H9 (cell line): ENCODE data around the gene WAPL. TPM values are rescaled to one million over a fixed set of nuclear protein-coding genes. Genes with fewer than 3 reads are reported as not detected.

Experiments
- DNase-seq: peaks from one replicate; pipeline ENCODE4 v3.0.0-alpha.2; 2017
- H2AFZ ChIP-seq: one replicate; pipeline ENCODE4 v1.6.1; 2013; ENCODE audit warnings: mild to moderate bottlenecking, low read length, control low read depth, moderate library complexity
- H2AK5ac ChIP-seq: 2 replicates; pipeline ENCODE4 v1.6.1; 2013; ENCODE audit warnings: low read length, control low read depth, mixed read lengths; ENCODE audit not compliant: insufficient read length
- H2BK120ac ChIP-seq: one replicate; pipeline ENCODE4 v1.6.1; 2013; ENCODE audit warnings: low read depth, mild to moderate bottlenecking, low read length, control low read depth, inconsistent platforms; ENCODE audit not compliant: poor library complexity, severe bottlenecking
- H2BK12ac ChIP-seq: 2 replicates; pipeline ENCODE4 v1.6.1; 2013; ENCODE audit warnings: low read length, control low read depth, mixed read lengths, low read depth; ENCODE audit not compliant: insufficient read length
- H2BK15ac ChIP-seq: 2 replicates; pipeline ENCODE4 v1.6.1; 2013; ENCODE audit warnings: low read depth, low read length, control low read depth
- H2BK20ac ChIP-seq: one replicate; pipeline ENCODE4 v1.6.1; 2013; ENCODE audit warnings: low read depth, mild to moderate bottlenecking, low read length, control low read depth, inconsistent platforms; ENCODE audit not compliant: poor library complexity, severe bottlenecking
- H2BK5ac ChIP-seq: 2 replicates; pipeline ENCODE4 v1.6.1; 2013; ENCODE audit warnings: low read length, control low read depth, mixed read lengths; ENCODE audit not compliant: insufficient read length
- H3K14ac ChIP-seq: 2 replicates; pipeline ENCODE4 v1.6.1; 2013; ENCODE audit warnings: low read length, control low read depth; ENCODE audit not compliant: insufficient read depth
- H3K18ac ChIP-seq: 2 replicates; pipeline ENCODE4 v1.6.1; 2013; ENCODE audit warnings: low read depth, mild to moderate bottlenecking, mixed read lengths, low read length, control low read depth; ENCODE audit not compliant: insufficient read length
- H3K23ac ChIP-seq: 2 replicates; pipeline ENCODE4 v1.6.1; 2013; ENCODE audit warnings: low read length, control low read depth, mixed read lengths, low read depth; ENCODE audit not compliant: insufficient read length
- H3K23me2 ChIP-seq: 2 replicates; pipeline ENCODE4 v1.6.1; 2013; ENCODE audit warnings: low read depth, mild to moderate bottlenecking, mixed read lengths, low read length, control low read depth; ENCODE audit not compliant: insufficient read length, poor library complexity, severe bottlenecking
- H3K27ac ChIP-seq: 2 replicates; pipeline ENCODE4 v1.5.1; 2013; ENCODE audit warnings: low read length, control low read depth, mixed read lengths, low read depth; ENCODE audit not compliant: insufficient read length
- H3K27me3 ChIP-seq: 2 replicates; pipeline ENCODE4 v1.6.1; 2013; ENCODE audit warnings: low read length, control low read depth, inconsistent platforms; ENCODE audit not compliant: insufficient read depth
- H3K4ac ChIP-seq: 2 replicates; pipeline ENCODE4 v1.6.1; 2013; ENCODE audit warnings: low read depth, mild to moderate bottlenecking, control low read depth, inconsistent platforms, low read length, moderate library complexity
- H3K4me1 ChIP-seq: 2 replicates; pipeline ENCODE4 v1.6.1; 2013; ENCODE audit warnings: low read length, control low read depth, inconsistent platforms; ENCODE audit not compliant: insufficient read depth
- H3K4me2 ChIP-seq: 2 replicates; pipeline ENCODE4 v1.6.1; 2013; ENCODE audit warnings: low read length, control low read depth, mixed read lengths; ENCODE audit not compliant: insufficient read length, insufficient read depth
- H3K56ac ChIP-seq: 2 replicates; pipeline ENCODE4 v1.6.1; 2013; ENCODE audit warnings: low read depth, mild to moderate bottlenecking, mixed read lengths, low read length, control low read depth; ENCODE audit not compliant: insufficient read length
- H3K79me1 ChIP-seq: 2 replicates; pipeline ENCODE4 v1.6.1; 2013; ENCODE audit warnings: low read depth, mild to moderate bottlenecking, moderate library complexity, low read length, control low read depth, inconsistent platforms; ENCODE audit not compliant: insufficient read depth, poor library complexity, severe bottlenecking
- H3K79me2 ChIP-seq: 2 replicates; pipeline ENCODE4 v1.6.1; 2013; ENCODE audit warnings: low read length, control low read depth, inconsistent platforms; ENCODE audit not compliant: insufficient read depth
- H3K9ac ChIP-seq: 2 replicates; pipeline ENCODE4 v1.6.1; 2013; ENCODE audit warnings: low read length, control low read depth, mixed read lengths; ENCODE audit not compliant: insufficient read length; ENCODE audit errors: extremely low read depth
- H3K9me3 ChIP-seq: one replicate; pipeline ENCODE4 v1.6.1; 2013; ENCODE audit warnings: low read depth, low read length, inconsistent platforms; ENCODE audit not compliant: control insufficient read depth
- H3T11ph ChIP-seq: one replicate; pipeline ENCODE4 v1.6.1; 2013; ENCODE audit warnings: mild to moderate bottlenecking, low read length, control low read depth, inconsistent platforms
- H4K20me1 ChIP-seq: one replicate; pipeline ENCODE4 v1.6.1; 2013; ENCODE audit not compliant: control insufficient read depth, insufficient read length, insufficient read depth
- H4K5ac ChIP-seq: 2 replicates; pipeline ENCODE4 v1.6.1; 2013; ENCODE audit warnings: low read depth, mild to moderate bottlenecking, mixed read lengths, low read length, control low read depth; ENCODE audit not compliant: insufficient read length
- H4K8ac ChIP-seq: replicated peaks from 2 replicates; pipeline ENCODE4 v1.6.1; 2013; ENCODE audit warnings: low read length, control low read depth, mixed read lengths, low read depth; ENCODE audit not compliant: insufficient read length
- H4K91ac ChIP-seq: 2 replicates; pipeline ENCODE4 v1.6.1; 2013; ENCODE audit warnings: low read depth, mild to moderate bottlenecking, moderate library complexity, mixed read lengths, low read length, control low read depth; ENCODE audit not compliant: insufficient read length
- H3K27ac Mint-ChIP-seq, 3 experiments: 2 replicates in 2 of 3; 3 replicates in 1 of 3; pipeline ENCODE4 v1.8.0; 2020 to 2021; ENCODE audit warnings: mixed read lengths in 3 of 3, mild to moderate bottlenecking in 1 of 3, moderate library complexity in 1 of 3
- H3K27me3 Mint-ChIP-seq: 2 replicates; pipeline ENCODE4 v1.8.0; 2021; ENCODE audit warnings: low read depth, mild to moderate bottlenecking, moderate library complexity, mixed read lengths
- H3K36me3 Mint-ChIP-seq, 3 experiments: 2 replicates in 2 of 3; 3 replicates in 1 of 3; pipeline ENCODE4 v1.8.0; 2020 to 2021; ENCODE audit warnings: low read depth in 3 of 3, mixed read lengths in 3 of 3; ENCODE audit not compliant: insufficient read depth in 1 of 3
- H3K4me1 Mint-ChIP-seq, 2 experiments: 2 replicates each; pipeline ENCODE4 v1.8.0; 2020; ENCODE audit warnings: mixed read lengths in 2 of 2
- H3K4me3 Mint-ChIP-seq, 2 experiments: 2 replicates in 1 of 2; 3 replicates in 1 of 2; pipeline ENCODE4 v1.8.0; 2020 to 2021; ENCODE audit warnings: mild to moderate bottlenecking in 2 of 2, mixed read lengths in 2 of 2, moderate library complexity in 1 of 2
- H3K9me3 Mint-ChIP-seq, 2 experiments: 2 replicates in 1 of 2; 3 replicates in 1 of 2; pipeline ENCODE4 v1.8.0; 2020; ENCODE audit warnings: mild to moderate bottlenecking in 2 of 2, mixed read lengths in 2 of 2, moderate library complexity in 1 of 2
- WGBS: extraction: QIAGEN DNeasy Blood & Tissue Kit; methylation state at CpG from one replicate; pipeline ENCODE4 v1.1.7; 2013; ENCODE audit warnings: missing lambda C conversion rate, low lambda C conversion rate, mixed read lengths; ENCODE audit not compliant: insufficient read length; ENCODE audit errors: extremely low coverage; 5-methylcytosine and 5-hydroxymethylcytosine counted together
- total RNA-seq: library from RNA; stranded (reverse); gene quantifications from 2 replicates; pipeline ENCODE4 v1.2.1, GENCODE V29; 2021
- TF ChIP-seq, protein P1 (sequence below): fragments of 200-600 bp; sonication (generic); conservative IDR thresholded peaks from 3 replicates; pipeline ENCODE4 v1.8.0; 2021; ENCODE audit warnings: antibody characterized with exemption, mild to moderate bottlenecking

Gene WAPL
- total RNA-seq, 1 experiment from 2014 or later, result 61.4 TPM

DNA sequence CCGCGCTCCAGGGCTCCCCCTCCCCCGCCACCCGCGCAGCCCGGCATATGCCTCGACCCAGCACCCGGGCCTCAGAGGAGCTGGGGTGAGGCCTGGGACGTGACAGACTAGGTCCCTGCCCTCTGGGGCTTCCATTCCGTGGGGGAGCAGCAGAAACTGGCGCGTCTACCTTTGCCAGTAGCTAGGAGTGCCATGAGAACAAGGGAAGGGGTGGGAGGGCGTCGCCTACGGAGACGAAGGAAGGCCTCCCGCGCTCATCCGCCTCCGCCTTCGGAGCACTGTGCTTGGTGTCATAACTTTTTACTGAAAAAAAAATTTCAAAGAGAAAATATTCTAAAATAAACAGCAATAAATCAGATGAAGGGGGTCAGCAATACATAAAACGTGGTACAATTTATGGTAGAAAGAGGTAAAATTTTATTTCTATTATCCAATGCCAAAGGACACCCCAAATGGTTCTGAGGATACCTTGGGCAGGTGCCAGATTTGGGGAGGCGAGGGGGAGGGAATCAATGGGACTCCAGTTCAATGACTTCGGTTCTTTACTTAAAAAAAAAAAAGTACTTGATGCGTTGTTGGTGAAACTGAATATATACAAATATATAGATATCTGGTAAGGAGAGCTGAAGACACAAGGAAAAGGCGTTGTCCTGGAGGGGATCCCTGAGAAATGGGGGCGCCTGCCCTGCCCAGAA lies 119.9 kb downstream of the WAPL start:
- Histone ChIP-seq H3K79me2 (no peaks in the 10 kb centered on the region), H3K23ac (no peak overlapping the region), H2BK5ac (no peak overlapping the region), H3K18ac (no peak overlapping the region), H3K14ac (no peak overlapping the region), H2AK5ac (no peak overlapping the region), H2BK120ac (no peak overlapping the region), H2BK15ac (no peak overlapping the region), H4K5ac (no peak overlapping the region), H4K8ac (no peak overlapping the region), H3K4me2 (peak overlapping the region; percentile 39), H3K4ac (no peak overlapping the region), H3K4me1 (peaks cover 6% of the 10 kb centered on the region; the same call in 1 of the 2 replicates), H4K91ac (no peak overlapping the region), H3K27ac (no peak overlapping the region), H3K27me3 (peaks cover 19% of the 10 kb centered on the region; the same call in 1 of the 2 replicates), H3K9ac (no peak overlapping the region), H3K79me1 (no peaks in the 10 kb centered on the region), H3T11ph (no peak overlapping the region), H2BK12ac (no peak overlapping the region), H3K23me2 (peaks cover 15% of the 10 kb centered on the region), H3K9me3 (no peaks in the 10 kb centered on the region), H2AFZ (no peak overlapping the region), H3K56ac (no peak overlapping the region), H2BK20ac (no peak overlapping the region), H4K20me1 (no peaks in the 10 kb centered on the region)
- H3K4me3 Mint-ChIP-seq, result peak overlapping the region; percentile 75 to 78
- TF ChIP-seq, protein P1, sequence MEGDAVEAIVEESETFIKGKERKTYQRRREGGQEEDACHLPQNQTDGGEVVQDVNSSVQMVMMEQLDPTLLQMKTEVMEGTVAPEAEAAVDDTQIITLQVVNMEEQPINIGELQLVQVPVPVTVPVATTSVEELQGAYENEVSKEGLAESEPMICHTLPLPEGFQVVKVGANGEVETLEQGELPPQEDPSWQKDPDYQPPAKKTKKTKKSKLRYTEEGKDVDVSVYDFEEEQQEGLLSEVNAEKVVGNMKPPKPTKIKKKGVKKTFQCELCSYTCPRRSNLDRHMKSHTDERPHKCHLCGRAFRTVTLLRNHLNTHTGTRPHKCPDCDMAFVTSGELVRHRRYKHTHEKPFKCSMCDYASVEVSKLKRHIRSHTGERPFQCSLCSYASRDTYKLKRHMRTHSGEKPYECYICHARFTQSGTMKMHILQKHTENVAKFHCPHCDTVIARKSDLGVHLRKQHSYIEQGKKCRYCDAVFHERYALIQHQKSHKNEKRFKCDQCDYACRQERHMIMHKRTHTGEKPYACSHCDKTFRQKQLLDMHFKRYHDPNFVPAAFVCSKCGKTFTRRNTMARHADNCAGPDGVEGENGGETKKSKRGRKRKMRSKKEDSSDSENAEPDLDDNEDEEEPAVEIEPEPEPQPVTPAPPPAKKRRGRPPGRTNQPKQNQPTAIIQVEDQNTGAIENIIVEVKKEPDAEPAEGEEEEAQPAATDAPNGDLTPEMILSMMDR, result no peak
- H3K4me1 Mint-ChIP-seq, result peaks cover 22 to 23% of the 10 kb centered on the region in 2 experiments
- H3K9me3 Mint-ChIP-seq, result peaks cover 0 to 6% of the 10 kb centered on the region in 2 experiments; a peak in 3 of 5 replicates
- no peak overlapping the region; a peak in 1 of 7 replicates for H3K27ac Mint-ChIP-seq
- DNase-seq, result no peak
- WGBS, result no CpG with 5 or more reads among the region's 27 CpGs
- peaks cover 63% of the 10 kb centered on the region for H3K27me3 Mint-ChIP-seq
- peaks cover 0 to 4% (median 1%) of the 10 kb centered on the region in 3 experiments; a peak in 3 of 7 replicates for H3K36me3 Mint-ChIP-seq
